Loucy (cell line): Measurements from ENCODE around the gene BMP6.

Experiments
- H2AFZ ChIP-seq: fragments of 200-600 bp; sonication (generic); 2 replicates; pipeline ENCODE4 v1.6.0; 2016; ENCODE audit warnings: antibody characterized with exemption, mild to moderate bottlenecking, low read length, moderate library complexity
- H3F3A ChIP-seq: fragments of 200-600 bp; 2 replicates; pipeline ENCODE4 v1.6.0; 2016; ENCODE audit warnings: antibody characterized with exemption, low read depth, mild to moderate bottlenecking
- H3K27me3 ChIP-seq: fragments of 200-600 bp; sonication (generic); 2 replicates; pipeline ENCODE4 v1.6.1; 2014; ENCODE audit warnings: low read length, mild to moderate bottlenecking; ENCODE audit not compliant: insufficient read depth, poor library complexity, severe bottlenecking
- H3K36me3 ChIP-seq: fragments of 200-600 bp; sonication (generic); 2 replicates; pipeline ENCODE4 v1.6.1; 2016; ENCODE audit warnings: low read length; ENCODE audit not compliant: insufficient read depth
- H3K4me1 ChIP-seq: fragments of 200-600 bp; sonication (generic); 2 replicates; pipeline ENCODE4 v1.5.1; 2014; ENCODE audit warnings: low read length, mild to moderate bottlenecking; ENCODE audit not compliant: insufficient read depth, poor library complexity, severe bottlenecking
- H3K4me2 ChIP-seq: fragments of 200-600 bp; sonication (generic); 2 replicates; pipeline ENCODE4 v1.6.0; 2014; ENCODE audit warnings: antibody characterized with exemption, low read length, low read depth, mild to moderate bottlenecking; ENCODE audit not compliant: poor library complexity, severe bottlenecking
- H3K4me3 ChIP-seq: fragments of 200-600 bp; sonication (generic); 2 replicates; pipeline ENCODE4 v1.5.1; 2014; ENCODE audit warnings: low read length, mild to moderate bottlenecking, mixed read lengths; ENCODE audit not compliant: poor library complexity, severe bottlenecking
- H3K79me2 ChIP-seq: fragments of 200-600 bp; sonication (generic); 2 replicates; pipeline ENCODE4 v1.6.1; 2014; ENCODE audit warnings: low read length; ENCODE audit not compliant: insufficient read depth
- H3K9ac ChIP-seq: fragments of 200-600 bp; sonication (generic); 2 replicates; pipeline ENCODE4 v1.6.0; 2014; ENCODE audit warnings: mild to moderate bottlenecking, low read depth, low read length, moderate library complexity; ENCODE audit not compliant: poor library complexity, severe bottlenecking
- H3K9me2 ChIP-seq: fragments of 200-600 bp; sonication (generic); replicated peaks from 2 replicates; pipeline ENCODE4 v1.6.1; 2016; ENCODE audit warnings: low read depth, low read length, mixed read lengths
- H3K9me3 ChIP-seq: fragments of 200-600 bp; sonication (generic); 2 replicates; pipeline ENCODE4 v1.6.1; 2014; ENCODE audit warnings: mild to moderate bottlenecking, antibody characterized with exemption, low read length, low read depth; ENCODE audit not compliant: insufficient read depth
- H4K20me1 ChIP-seq: fragments of 200-600 bp; sonication (generic); 2 replicates; pipeline ENCODE4 v1.6.0; 2014; ENCODE audit warnings: antibody characterized with exemption, low read length, mild to moderate bottlenecking; ENCODE audit not compliant: insufficient read depth, poor library complexity, severe bottlenecking
- CTCF ChIP-seq: fragments of 200-600 bp; sonication (generic); conservative IDR thresholded peaks from 2 replicates; pipeline ENCODE4 v1.5.1; 2014; ENCODE audit warnings: mild to moderate bottlenecking, antibody characterized with exemption, low read length
- EZH2phosphoT487 ChIP-seq: fragments of 200-600 bp; IDR thresholded peaks from 2 replicates; pipeline ENCODE4 v1.6.1; 2018; ENCODE audit warnings: antibody characterized with exemption, mild to moderate bottlenecking, moderate library complexity, borderline replicate concordance

BMP6 gene

GRCh38 chr6:7924867-7925266, 199.0 kb downstream of the BMP6 start:
- H3K9me3 ChIP-seq, result no peaks in the 10 kb centered on the region
- no peak overlapping the region for H3K4me3 ChIP-seq
- H3K9me2 ChIP-seq, result no peaks in the 10 kb centered on the region
- H3K27me3 ChIP-seq, result no peaks in the 10 kb centered on the region
- TF ChIP-seq CTCF (no peak), EZH2phosphoT487 (no peak)
- H3K9ac ChIP-seq, result no peak overlapping the region
- no peak overlapping the region for H3K4me2 ChIP-seq
- no peak overlapping the region for H2AFZ ChIP-seq
- H3F3A ChIP-seq, result no peaks in the 10 kb centered on the region
- no peaks in the 10 kb centered on the region for H4K20me1 ChIP-seq
- no peaks in the 10 kb centered on the region for H3K79me2 ChIP-seq
- no peaks in the 10 kb centered on the region for H3K36me3 ChIP-seq
- no peaks in the 10 kb centered on the region for H3K4me1 ChIP-seq
